ENCODE results near the gene ADAM33. TPM values are rescaled to one million over a fixed set of nuclear protein-coding genes. Genes with fewer than 3 reads are reported as not detected.

ADAM33 gene
- total RNA-seq, 1 donor = 68.6 TPM

- peak; percentile 4 for DNase-seq (ENCODE audit: low read depth)
- no peak for TF ChIP-seq CTCF (IDR thresholded peaks at IDR 0.05; ENCODE audit: insufficient read depth, low read length)
- H3K4me3 ChIP-seq (ENCODE audit: low read depth, low read length) = peak overlapping the region; percentile 79
Measured at GRCh38 chr20:3680701-3681351, 984 bp downstream of the ADAM33 start.

- peak overlapping the region; percentile 79 for H3K4me3 ChIP-seq (ENCODE audit: low read depth, low read length)
- TF ChIP-seq CTCF (IDR thresholded peaks at IDR 0.05; ENCODE audit: insufficient read depth, low read length) = no peak
- peak; percentile 88 for DNase-seq (ENCODE audit: low read depth)
Measured at GRCh38 chr20:3679749-3680700, 1.8 kb downstream of the ADAM33 start.

- TF ChIP-seq CTCF (IDR thresholded peaks at IDR 0.05; ENCODE audit: insufficient read depth, low read length) = no peak
- DNase-seq (ENCODE audit: low read depth) = peak; percentile 41
Measured at GRCh38 chr20:3678856-3679720, 2.7 kb downstream of the ADAM33 start.

GRCh38 chr20:3678198-3678597 lies 3.6 kb downstream of the ADAM33 start:
- no peak for TF ChIP-seq CTCF (IDR thresholded peaks at IDR 0.05; ENCODE audit: insufficient read depth, low read length)
- DNase-seq (ENCODE audit: low read depth) = no peak
- no peak overlapping the region for H3K4me3 ChIP-seq (ENCODE audit: low read depth, low read length)

More at GRCh38 chr20:3678856-3679720, 2.7 kb downstream of the ADAM33 start:
- peak overlapping the region; percentile 79 for H3K4me3 ChIP-seq (ENCODE audit: low read depth, low read length)

GRCh38 chr20:3677733-3678132 lies 4.1 kb downstream of the ADAM33 start:
- no peak for TF ChIP-seq CTCF (IDR thresholded peaks at IDR 0.05; ENCODE audit: insufficient read depth, low read length)
- no peak overlapping the region for H3K4me3 ChIP-seq (ENCODE audit: low read depth, low read length)
- DNase-seq (ENCODE audit: low read depth) = peak; percentile 57

Data from fibroblast of the aortic adventitia (primary cell).